Measurements from ENCODE around the gene OGFRL1.

OGFRL1 gene

DNA sequence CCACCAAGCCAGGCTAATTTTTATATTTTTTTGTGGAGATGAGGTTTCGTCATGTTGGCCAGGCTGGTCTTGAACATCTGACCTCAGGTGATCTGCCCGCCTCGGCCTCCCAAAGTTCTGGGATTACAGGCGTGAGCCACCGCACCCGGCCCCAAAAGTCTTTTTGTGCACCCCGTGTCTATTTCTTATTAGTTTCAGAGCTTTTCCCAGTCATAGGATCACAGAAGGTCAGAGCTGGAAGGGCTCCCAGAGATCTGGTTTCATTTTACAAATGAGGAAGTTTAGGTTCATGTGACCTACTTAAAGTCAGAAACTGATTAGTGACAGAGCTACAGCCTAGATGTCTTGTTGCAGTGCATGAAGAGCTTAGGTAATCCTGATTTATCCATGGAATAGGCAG lies 1.6 kb upstream of the OGFRL1 start:
- peak in 1 of 5 experiments; percentile 3 for DNase-seq

- DNase-seq, result no peak
These were observed 734 bp upstream of the OGFRL1 start for GRCh38 chr6:71287926-71288227.

GRCh38 chr6:71289039-71289801 lies 609 bp downstream of the OGFRL1 start:
- peak in 2 of 5 experiments; percentile 17 to 44 for DNase-seq

DNA sequence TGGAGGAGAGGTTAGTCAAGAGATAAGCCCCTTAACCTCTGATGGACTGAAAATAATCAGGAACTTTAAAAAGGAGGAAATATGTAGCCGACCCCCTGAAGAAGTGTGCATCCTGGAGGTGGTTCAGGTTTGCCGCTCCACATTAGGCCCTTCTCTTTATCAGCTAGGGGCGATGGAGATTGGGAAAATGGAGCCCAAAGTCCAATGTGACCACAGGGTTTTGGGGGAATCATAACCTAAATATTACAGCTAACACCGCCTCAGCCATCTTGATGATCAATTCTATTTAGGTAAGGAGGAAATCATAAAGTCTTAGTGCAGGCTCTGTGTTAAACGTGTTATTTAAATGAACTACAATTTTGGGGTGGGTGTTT lies 1.2 kb downstream of the OGFRL1 start:
- no peak for DNase-seq

DNA sequence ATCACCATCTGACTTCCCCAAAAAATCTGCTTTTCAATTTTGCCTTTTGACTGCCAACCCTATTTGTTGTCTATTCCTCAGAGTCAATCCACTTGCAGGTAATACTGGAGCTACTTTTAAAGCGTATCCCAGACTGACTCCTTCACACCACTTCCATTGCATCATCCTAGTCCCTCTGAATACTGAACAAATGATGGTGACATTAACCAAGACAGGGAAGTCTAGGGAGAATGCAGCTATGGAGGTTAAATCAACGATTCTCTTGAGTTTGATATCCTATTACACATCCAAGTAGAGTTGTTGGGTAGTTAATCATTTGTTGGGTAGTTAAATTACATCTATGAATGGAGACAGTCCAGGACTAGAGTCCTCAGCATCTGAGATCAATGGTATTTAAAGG lies 2.0 kb downstream of the OGFRL1 start:
- DNase-seq, result no peak

- DNase-seq, result no peak
These were observed 3.4 kb downstream of the OGFRL1 start for GRCh38 chr6:71292001-71292400.

GRCh38 chr6:71294121-71294523 lies 5.5 kb downstream of the OGFRL1 start:
- DNase-seq, result no peak

DNA sequence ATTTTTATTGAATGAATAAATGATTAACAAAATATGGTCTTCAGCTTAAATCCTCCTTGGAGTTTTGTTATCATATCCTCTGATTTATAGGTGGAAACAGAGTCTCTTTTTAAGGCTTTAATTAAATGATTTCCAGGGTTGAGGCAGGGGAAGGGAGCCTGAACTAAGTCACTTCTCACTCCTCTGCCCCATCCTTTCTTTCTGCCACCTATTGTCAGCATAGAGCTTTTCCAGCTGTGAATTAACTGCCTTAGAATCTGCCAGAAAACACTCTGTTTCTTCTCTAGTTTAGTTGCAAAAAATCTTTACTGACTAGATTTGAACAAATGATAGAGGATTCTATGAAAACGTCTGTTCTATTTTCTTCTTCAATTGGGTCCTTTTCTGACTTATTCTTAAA lies 9.8 kb downstream of the OGFRL1 start:
- no peak for DNase-seq

DNA sequence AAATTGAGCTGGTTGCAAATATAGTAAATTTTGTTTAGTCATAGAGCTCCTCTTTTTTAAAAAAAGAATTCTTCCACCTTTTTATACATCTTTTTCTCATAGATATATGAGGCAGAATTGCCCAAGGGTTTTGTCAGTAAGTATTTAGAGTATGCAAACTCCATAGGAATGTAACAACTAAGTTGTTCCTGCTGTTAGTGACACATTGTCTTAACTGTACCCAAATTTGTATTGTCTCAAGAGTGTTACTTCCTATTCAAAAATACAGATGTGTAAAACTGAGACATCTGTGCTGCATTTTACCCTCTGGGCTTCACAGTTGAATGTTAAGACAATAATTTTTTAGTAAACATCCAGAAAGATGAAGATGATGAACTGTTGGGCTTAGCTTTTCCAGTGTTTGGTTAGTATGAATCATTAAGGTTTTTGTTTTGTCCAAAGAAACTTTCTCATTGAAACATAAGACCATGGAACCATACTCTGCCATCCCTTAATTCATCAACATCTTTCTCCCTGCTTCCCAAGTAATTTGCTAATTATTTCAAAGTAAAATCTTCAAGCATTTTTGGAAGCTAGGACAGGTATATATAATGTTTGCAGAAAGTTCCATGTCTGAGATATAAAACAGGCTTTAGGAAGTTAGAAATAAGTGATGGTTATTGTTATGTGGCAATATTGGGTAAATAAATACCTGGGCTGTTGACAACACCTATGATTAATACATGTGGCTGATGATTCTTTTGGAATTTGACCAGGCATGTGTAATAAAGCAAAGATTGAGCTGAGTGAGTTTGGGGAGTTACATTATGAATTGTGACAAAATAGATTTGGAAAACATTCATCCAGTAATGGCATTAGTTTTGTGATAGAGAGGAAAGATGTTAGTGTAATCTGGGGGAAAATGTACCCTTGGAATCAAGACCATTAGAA lies 11.2 kb downstream of the OGFRL1 start:
- DNase-seq, result no peak

DNA sequence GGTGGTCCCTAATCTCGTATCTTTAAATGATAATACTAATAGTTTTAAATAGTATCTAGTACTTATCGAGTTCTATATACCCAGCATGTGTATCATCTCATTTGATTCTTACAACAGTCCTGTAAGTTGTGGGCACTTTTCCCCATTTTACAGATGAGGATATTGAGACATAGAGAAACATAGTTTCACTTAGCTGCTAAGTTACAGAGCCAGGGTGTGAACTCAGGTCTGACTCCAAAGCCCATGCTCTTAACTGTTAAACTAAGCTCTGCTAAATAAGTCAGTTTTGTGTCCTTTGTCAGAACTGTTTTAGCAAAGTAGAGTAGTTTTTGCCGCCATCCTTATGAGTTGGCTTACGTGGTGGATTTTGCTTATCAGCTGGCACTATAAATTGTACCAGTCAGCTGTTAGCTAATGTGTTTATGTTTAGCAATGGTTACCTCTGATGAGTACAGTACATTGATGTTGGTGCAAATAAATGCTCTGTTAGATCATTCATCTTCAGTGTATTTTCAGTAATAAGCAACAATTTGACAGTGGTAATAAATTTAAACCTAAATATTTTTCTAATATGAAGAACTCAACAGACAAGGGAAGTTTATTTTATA lies 12.1 kb downstream of the OGFRL1 start:
- DNase-seq, result no peak

DNA sequence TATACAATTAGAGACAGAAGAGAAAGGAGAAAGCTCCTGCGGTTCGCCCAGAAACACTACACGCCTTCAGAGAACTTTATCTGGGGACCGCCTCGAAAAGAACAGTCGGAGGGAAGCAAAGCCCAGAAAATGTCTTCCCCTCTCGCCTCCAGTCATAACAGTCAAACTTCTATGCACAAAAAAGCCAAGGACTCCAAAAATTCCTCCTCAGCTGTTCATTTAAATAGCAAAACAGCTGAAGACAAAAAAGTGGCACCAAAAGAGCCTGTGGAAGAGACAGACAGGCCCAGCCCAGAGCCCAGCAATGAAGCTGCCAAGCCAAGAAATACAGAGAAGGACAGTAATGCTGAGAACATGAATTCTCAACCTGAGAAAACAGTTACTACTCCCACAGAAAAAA lies 12.9 kb downstream of the OGFRL1 start:
- DNase-seq, result no peak

- DNase-seq, result no peak
These were observed 21.0 kb downstream of the OGFRL1 start for GRCh38 chr6:71309656-71310055.

DNA sequence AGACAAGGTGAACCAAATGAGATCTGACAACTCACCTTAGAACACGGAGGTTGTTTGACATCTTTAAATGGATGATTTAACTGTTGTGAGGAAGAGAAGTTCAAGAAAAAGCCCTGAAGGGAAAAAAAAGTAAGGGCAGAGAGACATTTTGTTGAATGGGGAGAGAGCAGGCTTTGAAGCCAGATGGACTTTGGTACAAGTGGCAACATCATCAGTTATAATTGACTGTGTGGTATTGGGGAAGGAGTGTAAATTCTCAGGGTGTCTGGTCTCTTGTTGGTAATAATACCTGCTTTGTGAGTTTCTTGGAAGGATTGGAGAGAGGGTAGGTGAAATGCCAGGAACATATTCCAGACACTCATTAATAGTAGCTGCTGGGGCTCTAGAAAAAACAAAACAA lies 21.6 kb downstream of the OGFRL1 start:
- no peak for DNase-seq

DNA sequence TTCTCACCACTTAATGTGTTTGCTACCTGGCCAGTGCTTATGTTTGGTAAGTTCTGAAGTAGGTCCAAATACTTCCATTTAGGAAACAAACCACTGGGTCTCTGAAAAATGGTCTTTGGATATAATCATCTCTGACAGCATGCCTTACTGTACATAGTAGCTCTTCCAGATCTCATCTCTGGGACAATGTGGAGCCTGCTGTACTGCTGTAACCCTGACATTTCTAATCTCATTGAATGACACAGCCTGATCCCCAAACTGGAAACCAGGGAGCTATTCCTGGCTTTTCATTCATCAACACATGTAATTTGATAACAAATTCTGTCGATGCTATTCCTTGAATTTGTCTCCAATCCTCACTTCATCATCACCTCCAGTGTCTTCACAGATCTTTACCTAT lies 23.5 kb downstream of the OGFRL1 start:
- DNase-seq, result no peak

DNA sequence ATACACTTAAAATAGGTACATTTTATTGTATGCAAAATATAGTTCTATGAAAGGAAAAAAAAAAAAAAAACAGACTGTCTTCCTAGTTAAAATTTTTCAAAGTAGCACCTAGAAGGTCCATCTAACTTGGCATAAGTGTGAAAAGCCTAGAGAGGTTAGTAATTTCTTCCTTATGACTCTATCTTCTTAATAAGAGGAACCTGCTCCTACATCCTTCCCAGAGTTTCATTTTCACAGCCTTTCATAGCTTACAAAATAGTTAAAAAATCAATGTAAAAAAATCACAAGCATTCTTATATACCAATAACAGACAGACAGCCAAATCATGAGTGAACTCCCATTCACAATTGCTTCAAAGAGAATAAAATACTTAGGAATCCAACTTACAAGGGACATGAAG lies 28.8 kb downstream of the OGFRL1 start:
- DNase-seq, result no peak

DNA sequence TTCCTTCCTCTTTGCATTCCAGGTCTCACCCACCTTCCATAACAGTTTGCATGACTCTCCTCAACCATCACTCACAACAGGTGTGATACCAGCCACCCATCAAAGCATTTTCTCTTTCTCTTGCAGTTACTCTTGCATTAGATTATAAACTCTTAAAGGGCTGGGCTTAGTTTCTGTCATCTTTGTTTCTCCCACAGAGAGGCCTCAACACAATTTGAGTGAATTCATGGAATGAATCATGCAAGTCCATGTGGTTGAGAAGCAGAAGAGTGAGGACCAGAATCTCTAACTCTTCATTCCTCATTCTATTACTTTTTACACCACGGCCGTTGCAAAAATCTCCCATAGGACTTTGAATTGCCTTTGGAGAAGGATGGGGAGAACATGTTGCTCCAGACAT lies 31.4 kb downstream of the OGFRL1 start:
- DNase-seq, result no peak

GRCh38 chr6:71321314-71321713 lies 32.7 kb downstream of the OGFRL1 start:
- DNase-seq, result no peak

DNA sequence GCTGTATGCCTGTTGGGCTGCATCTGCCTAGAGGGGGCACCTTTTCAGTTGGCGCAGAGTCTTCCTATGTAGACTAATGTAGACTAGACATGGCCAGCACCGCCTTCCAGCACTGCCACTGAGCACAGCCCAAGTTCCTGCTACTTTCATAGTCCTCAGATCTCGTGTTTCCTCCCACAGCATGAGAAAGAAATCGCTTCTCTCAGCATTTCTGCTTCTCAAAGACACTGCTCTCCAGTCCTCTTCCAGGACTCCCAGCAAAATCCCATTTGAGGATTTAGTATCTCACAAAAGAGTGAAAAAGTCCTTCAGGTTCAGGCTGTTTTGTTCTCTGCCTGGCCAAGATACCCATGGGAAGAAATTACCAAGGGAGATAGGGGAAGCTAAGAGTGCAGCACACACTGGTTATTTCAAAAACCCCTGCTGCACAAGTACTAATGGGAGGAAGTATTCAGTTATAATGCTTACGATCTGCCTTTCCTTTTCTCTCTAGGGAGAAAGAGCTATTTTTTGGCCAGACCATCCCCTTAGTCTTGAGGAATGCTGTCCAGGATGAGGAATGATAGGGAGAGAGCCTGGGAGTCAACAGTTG lies 35.7 kb downstream of the OGFRL1 start:
- DNase-seq, result no peak

DNA sequence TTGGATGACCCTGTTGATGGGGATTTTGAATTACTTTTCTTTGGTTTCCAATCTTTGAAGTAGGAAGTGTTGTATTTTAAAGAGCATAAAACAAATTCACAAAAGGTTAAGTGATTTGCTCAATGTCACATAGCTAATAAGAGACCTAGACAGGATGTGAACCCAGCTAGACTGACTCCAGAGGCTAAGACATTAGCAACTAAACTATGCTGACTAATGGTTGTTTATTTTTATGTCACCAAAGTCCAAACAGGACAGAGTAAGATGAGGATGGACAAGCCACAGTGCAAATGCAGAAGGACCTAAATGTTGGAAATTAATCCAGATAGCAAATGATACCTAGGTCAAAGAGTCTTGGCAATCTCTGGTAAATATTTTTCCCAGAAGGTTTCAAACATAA lies 38.0 kb downstream of the OGFRL1 start:
- no peak for DNase-seq

DNA sequence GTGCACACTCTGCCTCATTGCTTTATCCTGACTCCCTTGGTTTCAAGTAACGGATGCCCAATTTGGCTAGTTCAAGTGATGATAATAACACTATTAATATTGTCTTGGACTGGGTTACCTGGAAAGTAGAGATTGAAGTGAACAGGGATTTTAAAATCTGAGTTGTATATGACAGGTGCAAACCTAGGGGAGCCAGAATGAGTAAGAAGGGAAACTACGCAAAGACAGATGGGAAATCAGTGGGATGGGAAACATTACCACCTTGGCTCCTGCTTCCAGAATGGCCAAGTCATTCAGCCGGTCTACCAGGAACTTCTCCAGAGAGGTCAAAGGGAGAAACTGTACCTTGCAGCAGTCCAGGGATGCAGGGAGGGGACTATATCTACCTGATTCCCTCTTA lies 41.9 kb downstream of the OGFRL1 start:
- no peak for DNase-seq

DNA sequence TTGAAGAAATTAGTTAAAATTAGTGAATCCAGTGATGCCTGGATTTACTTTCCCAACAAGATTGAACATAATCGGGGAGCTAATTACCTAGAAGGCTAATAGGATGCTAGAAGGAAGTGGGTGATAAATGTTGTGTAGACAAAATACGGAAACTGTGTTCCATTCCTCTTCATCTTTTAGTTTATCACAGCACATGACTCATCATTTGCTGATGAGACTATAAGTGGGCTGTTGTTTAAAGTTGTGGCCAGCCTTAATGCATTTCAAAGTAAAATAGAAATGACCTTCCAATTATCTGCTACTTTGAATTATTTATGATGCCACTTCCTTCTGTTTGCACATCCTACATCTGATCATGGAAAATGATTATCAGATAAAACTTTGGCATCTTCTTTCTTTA lies 43.4 kb downstream of the OGFRL1 start:
- DNase-seq, result no peak

DNA sequence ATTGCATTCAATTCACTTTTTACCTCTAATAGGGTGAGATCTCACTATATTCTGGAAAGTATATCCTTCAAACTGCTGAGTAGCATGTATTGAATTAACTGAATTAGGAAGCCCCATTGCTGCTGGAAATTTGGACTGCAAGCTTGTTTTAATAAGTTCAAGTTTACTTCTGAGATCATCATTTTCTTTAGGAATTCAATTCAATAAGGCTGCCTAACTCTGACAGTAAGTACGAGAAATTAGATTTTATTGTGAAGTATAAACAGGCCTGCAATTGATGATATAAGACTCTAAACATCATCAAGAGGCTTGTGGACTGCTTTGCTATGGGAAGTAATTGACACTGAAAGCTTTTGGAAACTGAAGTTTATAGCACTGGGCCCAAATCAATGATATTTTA lies 44.4 kb downstream of the OGFRL1 start:
- DNase-seq, result no peak

- no peak for DNase-seq
These were observed 45.1 kb downstream of the OGFRL1 start for GRCh38 chr6:71333697-71334096.

DNA sequence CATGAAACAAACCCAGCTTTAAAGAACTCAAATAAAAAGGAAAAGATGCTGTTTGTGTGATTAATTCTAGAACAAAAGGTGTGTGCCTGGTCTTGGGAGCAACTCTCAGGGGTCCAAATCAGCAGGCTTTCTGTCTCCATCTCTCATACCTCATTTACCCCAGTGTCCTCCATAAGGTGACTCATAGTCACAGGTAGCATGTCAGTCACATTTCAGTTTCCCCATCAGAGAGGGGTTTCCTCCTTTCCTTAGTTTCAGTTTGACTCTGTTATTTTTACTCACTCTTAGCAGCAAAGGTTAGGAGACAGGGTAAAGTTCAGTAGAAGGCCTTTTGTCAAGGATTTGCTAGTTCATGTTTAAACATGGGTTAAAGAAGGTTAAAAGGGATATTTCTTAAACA lies 46.2 kb downstream of the OGFRL1 start:
- DNase-seq, result no peak
